A549 (cell line): ENCODE measurements around the gene SUPT5H. TPM values are rescaled to one million over a fixed set of nuclear protein-coding genes. Genes with fewer than 3 reads are reported as not detected.

Experiments
- ATAC-seq, 2 experiments: fragments of 200-7000 bp in 1 of 2; fragments of >200 bp in 1 of 2; cut with Nextera tagmentation in 1 of 2; cut with Tn5 transposase in 1 of 2; 3 replicates each; pipeline versions ENCODE4 v1.8.0 to v1.9.1; 2018 to 2020; ENCODE audit warnings: mild to moderate bottlenecking in 1 of 2, moderate library complexity in 1 of 2
- CTCF ChIA-PET: fragments of 300-600 bp; sonication (Branson Sonifier 250); formaldehyde crosslinking; extraction: SDS; loops from one replicate; lab custom pipeline; 2021; ENCODE audit warnings: antibody characterized with exemption, inconsistent platforms; lab: Yijun Ruan, JAX
- POLR2A ChIA-PET: fragments of 350-600 bp; formaldehyde crosslinking; extraction: SDS; loops from one replicate; lab custom pipeline; 2021; ENCODE audit warnings: antibody characterized with exemption, inconsistent platforms; lab: Yijun Ruan, JAX
- DNase-seq, 2 experiments: peaks; one replicate each; pipeline versions ENCODE4 v3.0.0 to v3.0.0-alpha.2; 2011 to 2016; ENCODE audit warnings: low read depth in 1 of 2, low spot score in 1 of 2
- FAIRE-seq: peaks from 2 replicates; lab custom pipeline; 2011; peaks lifted over from hg19 to GRCh38; lab: Jason Lieb, UNC
- H3K27ac ChIP-seq, 2 experiments: fragments of >200 bp; sonication (Bioruptor Twin); formaldehyde crosslinking; 3 replicates each; pipeline ENCODE4 v1.5.1; 2016 to 2017
- H3K4me1 ChIP-seq: fragments of >200 bp; sonication (Bioruptor Twin); formaldehyde crosslinking; 3 replicates; pipeline ENCODE4 v1.6.1; 2016
- H3K4me2 ChIP-seq: fragments of >200 bp; sonication (Bioruptor Twin); formaldehyde crosslinking; 3 replicates; pipeline ENCODE4 v1.6.1; 2016
- H3K4me3 ChIP-seq: fragments of >200 bp; sonication (Bioruptor Twin); formaldehyde crosslinking; 3 replicates; pipeline ENCODE4 v1.5.1; 2016
- H3K9me3 ChIP-seq: fragments of >200 bp; sonication (Bioruptor Twin); formaldehyde crosslinking; 3 replicates; pipeline ENCODE4 v1.6.1; 2016
- ATOH8 ChIP-seq: fragments of 250-450 bp; sonication (Bioruptor Pico); IDR thresholded peaks from 2 replicates; pipeline ENCODE4 v1.5.0; 2020; ENCODE audit warnings: low read depth, mild to moderate bottlenecking, moderate library complexity
- BHLHE40 ChIP-seq: IDR thresholded peaks from 2 replicates; pipeline ENCODE4 v1.6.1; 2012; ENCODE audit warnings: low read depth, low read length, inconsistent platforms
- CBX2 ChIP-seq: fragments of 200-600 bp; sonication (generic); IDR thresholded peaks from 2 replicates; pipeline ENCODE4 v1.6.1; 2016; ENCODE audit warnings: low read depth, mild to moderate bottlenecking, borderline replicate concordance
- CBX8 ChIP-seq: fragments of 200-600 bp; sonication (generic); IDR thresholded peaks from 2 replicates; pipeline ENCODE4 v1.6.1; 2016
- E2F6 ChIP-seq: IDR thresholded peaks from 2 replicates; pipeline ENCODE4 v1.6.1; 2012; ENCODE audit warnings: low read depth, borderline replicate concordance
- EP300 ChIP-seq, 2 experiments: fragments of >200 bp; sonication (Bioruptor Twin); formaldehyde crosslinking; IDR thresholded peaks; 2 replicates in 1 of 2; 3 replicates in 1 of 2; pipeline ENCODE4 v1.6.1; 2016 to 2017
- ESRRA ChIP-seq: fragments of 150-350 bp; IDR thresholded peaks from 2 replicates; pipeline ENCODE4 v1.6.1; 2014; ENCODE audit warnings: mild to moderate bottlenecking, low read length, borderline replicate concordance
- FOXS1 ChIP-seq: fragments of 250-450 bp; sonication (Bioruptor Pico); IDR thresholded peaks from 2 replicates; pipeline ENCODE4 v1.5.0; 2020; ENCODE audit warnings: mild to moderate bottlenecking, moderate library complexity
- HOXB5 ChIP-seq: fragments of 250-450 bp; sonication (Bioruptor Pico); IDR thresholded peaks from 2 replicates; pipeline ENCODE4 v1.5.0; 2020; ENCODE audit warnings: mild to moderate bottlenecking, moderate library complexity
- JUN ChIP-seq, 2 experiments: fragments of >200 bp; sonication (Bioruptor Twin); formaldehyde crosslinking; IDR thresholded peaks; 2 replicates in 1 of 2; 3 replicates in 1 of 2; pipeline ENCODE4 v1.6.1; 2016 to 2017
- JUNB ChIP-seq: fragments of >200 bp; sonication (Bioruptor Twin); formaldehyde crosslinking; IDR thresholded peaks from 2 replicates; pipeline ENCODE4 v1.6.1; 2016
- KDM1A ChIP-seq: fragments of 200-600 bp; sonication (generic); IDR thresholded peaks from 2 replicates; pipeline ENCODE4 v1.6.1; 2016; ENCODE audit warnings: low read depth, mild to moderate bottlenecking
- NR3C1 ChIP-seq: fragments of >200 bp; sonication (Bioruptor Twin); formaldehyde crosslinking; IDR thresholded peaks from 3 replicates; pipeline ENCODE4 v1.6.1; 2017
- PHF8 ChIP-seq: fragments of 200-600 bp; sonication (generic); IDR thresholded peaks from 2 replicates; pipeline ENCODE4 v1.6.1; 2016; ENCODE audit warnings: low read depth, mild to moderate bottlenecking, antibody characterized with exemption, moderate library complexity, borderline replicate concordance
- POLR2A ChIP-seq: IDR thresholded peaks from 2 replicates; pipeline ENCODE4 v1.6.1; 2012; ENCODE audit warnings: mild to moderate bottlenecking, low read length
- POLR2AphosphoS2 ChIP-seq: conservative IDR thresholded peaks from 2 replicates; pipeline ENCODE4 v1.6.1; 2012; ENCODE audit warnings: low read length, improper control_type of control experiment, inconsistent platforms
- RCOR1 ChIP-seq: fragments of 150-350 bp; IDR thresholded peaks from 2 replicates; pipeline ENCODE4 v1.6.1; 2014; ENCODE audit warnings: antibody characterized with exemption, low read length, low read depth
- RFX5 ChIP-seq: fragments of 450-650 bp; IDR thresholded peaks from 2 replicates; pipeline ENCODE4 v1.7.1; 2014; ENCODE audit warnings: antibody characterized with exemption, mild to moderate bottlenecking, moderate library complexity
- RNF2 ChIP-seq: fragments of 200-600 bp; sonication (generic); IDR thresholded peaks from 2 replicates; pipeline ENCODE4 v1.6.1; 2016; ENCODE audit warnings: low read depth, mild to moderate bottlenecking, antibody characterized with exemption, moderate library complexity, borderline replicate concordance
- TP53 ChIP-seq: fragments of 250-450 bp; sonication (Bioruptor Pico); IDR thresholded peaks from 2 replicates; pipeline ENCODE4 v1.5.0; 2021; ENCODE audit warnings: mild to moderate bottlenecking, moderate library complexity
- ZC3H11A ChIP-seq: fragments of 450-650 bp; IDR thresholded peaks from 2 replicates; pipeline ENCODE4 v1.6.1; 2014; ENCODE audit warnings: antibody characterized with exemption, mild to moderate bottlenecking
- ZFP36 ChIP-seq: fragments of 450-650 bp; IDR thresholded peaks from 2 replicates; pipeline ENCODE4 v1.6.1; 2014; ENCODE audit warnings: borderline replicate concordance; ENCODE audit not compliant: partially characterized antibody
- ZNF302 ChIP-seq: fragments of 250-450 bp; sonication (Bioruptor Pico); IDR thresholded peaks from 2 replicates; pipeline ENCODE4 v1.9.0; 2021; ENCODE audit warnings: inconsistent platforms, mild to moderate bottlenecking, moderate library complexity
- ZSCAN20 ChIP-seq: fragments of 250-450 bp; sonication (Bioruptor Pico); IDR thresholded peaks from 2 replicates; pipeline ENCODE4 v1.8.0; 2022; ENCODE audit warnings: mild to moderate bottlenecking, moderate library complexity
- WGBS: methylation state at CpG from one replicate; pipeline ENCODE4 v1.1.6; 2017; ENCODE audit errors: missing lambda C conversion rate; 5-methylcytosine and 5-hydroxymethylcytosine counted together
- polyA plus RNA-seq, 4 experiments: library from polyadenylated mRNA; depleted of rRNA in 3 of 4; stranded (reverse); fragments of >200 nt; fragmentation: RNase III in 1 of 4; extraction: RNeasy Plus Mini Kit Qiagen cat#74134 plus additional on column Dnase treatment in 1 of 4; gene quantifications; 2 replicates in 3 of 4; 3 replicates in 1 of 4; pipeline ENCODE4 v1.2.3, GENCODE V29; 2011 to 2017

Gene SUPT5H
- polyA plus RNA-seq, 2 of the 4 experiments (the other 2 are of a cell fraction): 186 to 222 TPM

- no peak overlapping the region for H3K4me2 ChIP-seq
- H3K9me3 ChIP-seq: no peaks in the 10 kb centered on the region
- ChIA-PET POLR2A (interaction anchor here (0.6 to 2.2 kb wide), 3 partner anchors 19 to 64 kb away, joined by 6 to 10 read pairs (median 6); partner anchors contain the start of genes RPS16 and TIMM50), CTCF (interaction anchor here (0.6 to 15.8 kb wide), 13 partner anchors 8 to 172 kb away, joined by 3 to 305 read pairs (median 4); partner anchors contain the start of genes EID2B, SELENOV and TIMM50)
- DNase-seq: no peak
- peak; percentile 49 for FAIRE-seq
- no peak for ATAC-seq
- no peak overlapping the region for H3K4me3 ChIP-seq
- peaks cover 21% of the 10 kb centered on the region for H3K4me1 ChIP-seq
- WGBS: 73% methylated on average over 8 of the region's 8 CpGs
- H3K27ac ChIP-seq: no peak overlapping the region
- no peak for TF ChIP-seq HOXB5 (CRISPR knock-in tag)
- no peak for TF ChIP-seq POLR2A
- no peak for TF ChIP-seq CBX8
- no peak for TF ChIP-seq ZSCAN20
- TF ChIP-seq ZFP36: no peak
- no peak for TF ChIP-seq RCOR1
- no peak for TF ChIP-seq ESRRA
- TF ChIP-seq PHF8: no peak
- no peak for TF ChIP-seq NR3C1
- no peak for TF ChIP-seq FOXS1 (CRISPR knock-in tag)
- TF ChIP-seq TP53 (CRISPR knock-in tag): no peak
- TF ChIP-seq, all 56 proteins: peak for 0
Observed at GRCh38 chr19:39499932-39500331, 54.5 kb downstream of the SUPT5H start.

- no peak for DNase-seq
- WGBS: 39% methylated on average over 4 of the region's 4 CpGs
- TF ChIP-seq JUN (IDR thresholded peaks at IDR 0.05): no peak
- no peak for TF ChIP-seq TP53 (CRISPR knock-in tag)
- no peak for TF ChIP-seq POLR2AphosphoS2
- TF ChIP-seq JUNB: no peak
- no peak for TF ChIP-seq ZFP36
- no peak for TF ChIP-seq KDM1A
- no peak for TF ChIP-seq ESRRA
- TF ChIP-seq ZNF302 (CRISPR knock-in tag): no peak
- no peak for TF ChIP-seq RCOR1
- no peak for TF ChIP-seq EP300 (IDR thresholded peaks at IDR 0.05)
- no peak for TF ChIP-seq RNF2
- no peak for TF ChIP-seq ATOH8 (CRISPR knock-in tag)
- no peak for TF ChIP-seq ZC3H11A
- TF ChIP-seq E2F6: no peak
- no peak for TF ChIP-seq CBX2
- no peak for TF ChIP-seq PHF8
- TF ChIP-seq BHLHE40: no peak
- peak; percentile 18 for FAIRE-seq
- Histone ChIP-seq H3K4me3 (no peak overlapping the region), H3K9me3 (no peaks in the 10 kb centered on the region), H3K27ac (no peak overlapping the region), H3K4me1 (peaks cover 21% of the 10 kb centered on the region), H3K4me2 (no peak overlapping the region)
- ATAC-seq: no peak
- CTCF ChIA-PET: interaction anchor here (0.6 to 15.8 kb wide), 13 partner anchors 8 to 379 kb away, joined by 3 to 305 read pairs (median 4); partner anchors contain the start of genes EID2B, SELENOV and TIMM50
- POLR2A ChIA-PET: interaction anchor here (0.6 to 2.2 kb wide), 3 partner anchors 20 to 65 kb away, joined by 6 to 10 read pairs (median 6); partner anchors contain the start of genes RPS16 and TIMM50
Observed at GRCh38 chr19:39500543-39500942, 55.2 kb downstream of the SUPT5H start.

- TF ChIP-seq RFX5: no peak
- ChIA-PET CTCF (interaction anchor here (1.4 to 15.8 kb wide), 7 partner anchors 9 to 62 kb away, joined by 6 to 305 read pairs (median 69); partner anchors contain the start of genes EID2B, SELENOV and TIMM50), POLR2A (interaction anchor here (1.8 to 2.2 kb wide), 2 partner anchors 21 to 65 kb away, joined by 6 to 10 read pairs; partner anchors contain the start of genes RPS16 and TIMM50)
- 66% methylated on average over 5 of the region's 5 CpGs for WGBS
- Histone ChIP-seq H3K4me3 (no peak overlapping the region), H3K4me1 (peaks cover 21% of the 10 kb centered on the region), H3K9me3 (peaks cover 1% of the 10 kb centered on the region), H3K27ac (no peak overlapping the region), H3K4me2 (no peak overlapping the region)
- ATAC-seq (no peak), FAIRE-seq (no peak), DNase-seq (no peak)
Observed at GRCh38 chr19:39501340-39501739, 56.0 kb downstream of the SUPT5H start.
